Breast epithelium (tissue), 4 donors: Measurements from ENCODE around the gene ANO7. TPM values are rescaled to one million over a fixed set of nuclear protein-coding genes. Genes with fewer than 3 reads are reported as not detected.

Source experiments
- DNase-seq, 2 donors: peaks; one replicate each; pipeline ENCODE4 v3.0.0-alpha.2; 2019; ENCODE audit warnings: low spot score in 2 of 2
- H3K27ac ChIP-seq, 2 donors: fragments of 200-600 bp; sonication (generic) in 1 of 2; one replicate each; pipeline ENCODE4 v1.5.1; 2016 to 2019; ENCODE audit warnings: mild to moderate bottlenecking in 1 of 2
- H3K27me3 ChIP-seq, 2 donors: fragments of 200-600 bp; sonication (generic) in 1 of 2; one replicate each; pipeline versions ENCODE4 v1.5.1 to v1.6.0; 2017 to 2019; ENCODE audit warnings: control low read depth in 1 of 2, mild to moderate bottlenecking in 1 of 2
- H3K36me3 ChIP-seq: fragments of 200-600 bp; one replicate; pipeline ENCODE4 v1.5.1; 2019
- H3K4me1 ChIP-seq, 2 donors: fragments of 200-600 bp; sonication (generic); one replicate each; pipeline ENCODE4 v1.5.1; 2016 to 2019; ENCODE audit warnings: control low read depth in 1 of 2
- H3K4me3 ChIP-seq, 3 donors: fragments of 200-600 bp; sonication (generic); 1 replicate in 2 of 3; 2 replicates in 1 of 3; pipeline ENCODE4 v1.5.1; 2016 to 2019; ENCODE audit warnings: mild to moderate bottlenecking in 3 of 3, moderate library complexity in 2 of 3
- H3K9me3 ChIP-seq, 2 donors: fragments of 200-600 bp; sonication (generic) in 1 of 2; one replicate each; pipeline ENCODE4 v1.5.1; 2016 to 2019; ENCODE audit warnings: control low read depth in 1 of 2
- POLR2A ChIP-seq: fragments of 450-650 bp; IDR thresholded peaks from one replicate; pipeline ENCODE4 v1.6.1; 2016; ENCODE audit warnings: antibody characterized with exemption, mild to moderate bottlenecking, moderate library complexity
- POLR2AphosphoS5 ChIP-seq, 3 donors: sonication (generic); formaldehyde crosslinking; IDR thresholded peaks; one replicate each; pipeline ENCODE4 v1.6.1; 2017; ENCODE audit warnings: antibody characterized with exemption in 3 of 3
- intact Hi-C: fragments of 100-400 bp; cut with DNase I; formaldehyde crosslinking; loops from one replicate; pipeline ENCODE4 v1.15.1; 2023; ENCODE audit warnings: low total_unique reads
- total RNA-seq, 3 donors: library from RNA; depleted of rRNA; stranded (reverse); fragments of >200 nt; gene quantifications; one replicate each; pipeline ENCODE4 v1.1.0, GENCODE V29; 2016
- TF ChIP-seq, protein P1 (sequence below), 3 donors: fragments of 450-650 bp; IDR thresholded peaks; one replicate each; pipeline ENCODE4 v1.5.1; 2016 to 2017; ENCODE audit warnings: antibody characterized with exemption in 3 of 3, mild to moderate bottlenecking in 3 of 3, moderate library complexity in 3 of 3

The ANO7 gene
- total RNA-seq, 3 donors from 2014 or later = 0.98 to 1.6 TPM; not detected in 1

DNA sequence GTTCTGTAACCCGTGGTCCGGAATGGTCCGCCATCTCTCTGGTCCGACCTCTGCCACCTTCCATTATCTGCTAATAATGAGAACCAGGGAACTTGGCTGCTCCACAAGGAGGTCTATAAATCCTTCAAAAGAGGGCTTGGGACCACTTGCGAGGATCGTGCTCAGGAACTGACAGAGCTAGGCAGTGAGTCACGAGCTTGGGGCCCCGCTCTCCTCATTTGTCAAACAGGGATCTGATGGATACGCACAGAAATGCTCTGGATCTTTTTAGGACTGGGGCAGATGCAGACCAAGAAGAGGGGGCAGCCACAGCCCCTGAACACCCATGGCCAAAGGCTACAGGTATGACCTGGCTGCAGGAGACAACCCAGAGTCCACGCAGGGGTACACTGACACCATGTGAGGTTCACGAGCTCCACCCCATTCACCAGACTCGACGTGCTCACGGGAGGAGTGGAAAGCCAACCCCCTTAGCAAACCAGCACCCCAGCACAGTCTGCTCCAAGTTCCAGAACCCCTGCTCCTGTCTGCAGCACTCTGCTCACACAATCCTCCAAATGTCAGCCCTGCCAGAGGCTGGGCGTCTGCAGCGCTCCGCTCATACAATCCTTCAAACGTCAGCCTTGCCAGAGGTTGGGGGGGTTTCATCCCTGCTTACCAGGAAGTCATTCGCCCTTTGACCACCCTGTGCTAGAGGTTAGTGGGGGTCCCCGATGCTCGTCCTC, 45.8 kb downstream of the ANO7 start:
- intact Hi-C loops = no loop called here

DNA sequence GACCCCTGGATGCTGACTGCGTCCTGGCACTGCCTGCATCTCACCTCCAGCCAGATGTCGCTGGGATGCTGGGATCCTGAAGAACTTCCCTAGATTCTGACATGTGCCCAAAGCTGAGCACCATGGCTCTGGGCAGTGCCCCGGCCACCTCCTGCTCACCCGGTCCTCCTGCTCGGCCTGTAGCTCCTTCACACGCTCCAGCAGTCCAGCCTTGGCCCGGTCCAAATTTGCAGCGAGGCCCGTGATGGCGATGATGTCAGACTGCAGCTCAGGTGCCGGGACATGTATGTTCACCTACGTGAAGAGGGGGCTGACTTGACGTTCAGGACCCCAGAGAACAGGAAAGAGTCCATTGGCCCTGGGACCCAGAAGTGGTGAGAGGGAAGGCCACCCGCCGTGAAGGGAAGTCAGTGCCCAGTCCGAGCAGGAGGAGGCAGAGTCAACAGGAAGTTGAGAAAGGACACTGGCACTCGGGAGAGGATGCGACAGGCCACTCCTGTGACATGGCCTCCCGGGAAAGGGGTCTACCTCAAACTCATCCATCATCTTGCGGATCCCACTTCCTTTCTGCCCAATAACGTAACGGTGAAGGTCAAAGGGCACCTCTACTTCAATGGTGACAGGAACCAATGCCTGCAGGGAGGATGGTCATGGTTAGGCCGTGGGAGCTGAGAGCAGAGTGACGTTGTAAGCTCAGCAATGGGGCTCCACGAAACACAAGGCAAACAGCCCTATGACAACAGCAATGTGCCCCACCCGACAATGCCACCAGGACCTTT, 46.7 kb downstream of the ANO7 start:
- TF ChIP-seq, protein P1, sequence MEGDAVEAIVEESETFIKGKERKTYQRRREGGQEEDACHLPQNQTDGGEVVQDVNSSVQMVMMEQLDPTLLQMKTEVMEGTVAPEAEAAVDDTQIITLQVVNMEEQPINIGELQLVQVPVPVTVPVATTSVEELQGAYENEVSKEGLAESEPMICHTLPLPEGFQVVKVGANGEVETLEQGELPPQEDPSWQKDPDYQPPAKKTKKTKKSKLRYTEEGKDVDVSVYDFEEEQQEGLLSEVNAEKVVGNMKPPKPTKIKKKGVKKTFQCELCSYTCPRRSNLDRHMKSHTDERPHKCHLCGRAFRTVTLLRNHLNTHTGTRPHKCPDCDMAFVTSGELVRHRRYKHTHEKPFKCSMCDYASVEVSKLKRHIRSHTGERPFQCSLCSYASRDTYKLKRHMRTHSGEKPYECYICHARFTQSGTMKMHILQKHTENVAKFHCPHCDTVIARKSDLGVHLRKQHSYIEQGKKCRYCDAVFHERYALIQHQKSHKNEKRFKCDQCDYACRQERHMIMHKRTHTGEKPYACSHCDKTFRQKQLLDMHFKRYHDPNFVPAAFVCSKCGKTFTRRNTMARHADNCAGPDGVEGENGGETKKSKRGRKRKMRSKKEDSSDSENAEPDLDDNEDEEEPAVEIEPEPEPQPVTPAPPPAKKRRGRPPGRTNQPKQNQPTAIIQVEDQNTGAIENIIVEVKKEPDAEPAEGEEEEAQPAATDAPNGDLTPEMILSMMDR (IDR thresholded peaks at IDR 0.05) = no peak
- TF ChIP-seq POLR2A (no peak), POLR2AphosphoS5 (IDR thresholded peaks at IDR 0.05) (no peak)
- Histone ChIP-seq H3K27ac (no peak overlapping the region), H3K4me1 (no peaks in the 10 kb centered on the region), H3K27me3 (no peaks in the 10 kb centered on the region), H3K4me3 (no peak overlapping the region), H3K9me3 (no peaks in the 10 kb centered on the region), H3K36me3 (peaks cover 20% of the 10 kb centered on the region)
- DNase-seq = no peak
- intact Hi-C loops = no loop called here

More for the DNA sequence above, 45.8 kb downstream of the ANO7 start:
- Histone ChIP-seq H3K27me3 (no peaks in the 10 kb centered on the region), H3K36me3 (peaks cover 22% of the 10 kb centered on the region), H3K4me3 (no peak overlapping the region), H3K9me3 (no peaks in the 10 kb centered on the region), H3K4me1 (no peaks in the 10 kb centered on the region), H3K27ac (no peak overlapping the region)
- DNase-seq = no peak
- no peak for TF ChIP-seq POLR2AphosphoS5 (IDR thresholded peaks at IDR 0.05)
- TF ChIP-seq POLR2A = no peak
- TF ChIP-seq, protein P1 (IDR thresholded peaks at IDR 0.05) = no peak

DNA sequence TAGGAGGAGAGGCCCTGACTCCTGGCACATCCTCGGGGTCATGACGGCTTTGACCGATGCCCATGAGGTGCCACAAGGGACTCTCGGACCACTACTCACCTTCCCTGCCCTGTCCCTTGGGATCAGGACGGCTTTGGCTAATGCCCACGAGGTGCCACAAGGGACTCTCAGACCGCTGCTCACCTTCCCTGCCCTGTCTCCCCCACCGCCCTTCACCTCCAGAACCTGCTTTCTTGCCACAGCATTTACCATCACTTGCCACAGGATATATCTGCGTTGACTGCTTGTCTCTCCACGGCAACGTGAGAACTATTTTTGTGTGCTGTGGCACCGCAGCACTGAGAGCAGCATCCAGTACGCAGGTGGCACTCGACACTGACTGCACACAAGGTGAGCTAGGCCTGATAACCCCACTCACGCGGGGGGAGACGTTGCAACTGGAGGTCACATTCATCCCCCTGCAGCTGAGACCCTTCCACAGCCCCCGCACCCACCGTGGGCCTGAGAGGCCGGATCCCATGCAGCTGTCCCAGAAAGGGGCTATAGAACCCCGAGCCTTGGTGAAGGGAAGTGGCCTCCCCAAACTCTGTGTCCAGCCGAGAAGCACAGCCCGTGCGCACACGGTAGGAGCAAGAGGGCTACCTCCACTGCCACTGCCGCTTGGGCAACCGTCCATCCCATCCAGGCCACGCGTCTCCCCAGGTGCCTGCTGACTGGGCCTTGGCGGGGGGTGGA, 47.5 kb downstream of the ANO7 start:
- intact Hi-C loops = no loop called here

DNA sequence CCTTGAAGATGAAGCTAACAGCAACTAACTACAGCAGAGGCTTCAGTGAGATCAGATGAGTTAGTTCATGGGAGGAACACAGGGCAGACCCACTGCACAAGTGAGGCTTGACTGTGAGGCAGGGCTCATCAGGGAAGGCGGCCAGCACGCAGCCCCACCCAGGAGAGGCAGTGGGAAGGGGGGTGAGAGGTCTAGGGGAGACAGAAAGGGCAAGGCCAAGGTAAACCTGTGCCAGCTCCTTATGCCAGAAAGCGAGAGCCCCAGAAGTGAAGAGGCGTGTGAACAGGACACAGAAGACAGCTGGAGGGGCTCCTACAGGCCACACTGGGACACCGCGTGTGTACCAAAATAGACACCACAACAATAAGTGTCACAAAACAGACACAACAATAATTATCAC, 48.6 kb downstream of the ANO7 start:
- no peak for TF ChIP-seq POLR2AphosphoS5 (IDR thresholded peaks at IDR 0.05)
- TF ChIP-seq POLR2A = no peak
- TF ChIP-seq, protein P1 (IDR thresholded peaks at IDR 0.05) = no peak
- Histone ChIP-seq H3K4me1 (no peaks in the 10 kb centered on the region), H3K9me3 (no peaks in the 10 kb centered on the region), H3K27ac (no peak overlapping the region), H3K27me3 (no peaks in the 10 kb centered on the region), H3K4me3 (no peak overlapping the region), H3K36me3 (peaks cover 13% of the 10 kb centered on the region)
- no peak for DNase-seq
- intact Hi-C loops = no loop called here

More for the DNA sequence above, 47.5 kb downstream of the ANO7 start:
- Histone ChIP-seq H3K36me3 (peaks cover 13% of the 10 kb centered on the region), H3K27ac (no peak overlapping the region), H3K4me3 (no peak overlapping the region), H3K9me3 (no peaks in the 10 kb centered on the region), H3K4me1 (no peaks in the 10 kb centered on the region), H3K27me3 (no peaks in the 10 kb centered on the region)
- TF ChIP-seq POLR2A (no peak), POLR2AphosphoS5 (IDR thresholded peaks at IDR 0.05) (no peak)
- TF ChIP-seq, protein P1 (IDR thresholded peaks at IDR 0.05) = no peak
- DNase-seq = no peak
